Measurements from ENCODE around the gene PCSK9.

The PCSK9 gene

DNA sequence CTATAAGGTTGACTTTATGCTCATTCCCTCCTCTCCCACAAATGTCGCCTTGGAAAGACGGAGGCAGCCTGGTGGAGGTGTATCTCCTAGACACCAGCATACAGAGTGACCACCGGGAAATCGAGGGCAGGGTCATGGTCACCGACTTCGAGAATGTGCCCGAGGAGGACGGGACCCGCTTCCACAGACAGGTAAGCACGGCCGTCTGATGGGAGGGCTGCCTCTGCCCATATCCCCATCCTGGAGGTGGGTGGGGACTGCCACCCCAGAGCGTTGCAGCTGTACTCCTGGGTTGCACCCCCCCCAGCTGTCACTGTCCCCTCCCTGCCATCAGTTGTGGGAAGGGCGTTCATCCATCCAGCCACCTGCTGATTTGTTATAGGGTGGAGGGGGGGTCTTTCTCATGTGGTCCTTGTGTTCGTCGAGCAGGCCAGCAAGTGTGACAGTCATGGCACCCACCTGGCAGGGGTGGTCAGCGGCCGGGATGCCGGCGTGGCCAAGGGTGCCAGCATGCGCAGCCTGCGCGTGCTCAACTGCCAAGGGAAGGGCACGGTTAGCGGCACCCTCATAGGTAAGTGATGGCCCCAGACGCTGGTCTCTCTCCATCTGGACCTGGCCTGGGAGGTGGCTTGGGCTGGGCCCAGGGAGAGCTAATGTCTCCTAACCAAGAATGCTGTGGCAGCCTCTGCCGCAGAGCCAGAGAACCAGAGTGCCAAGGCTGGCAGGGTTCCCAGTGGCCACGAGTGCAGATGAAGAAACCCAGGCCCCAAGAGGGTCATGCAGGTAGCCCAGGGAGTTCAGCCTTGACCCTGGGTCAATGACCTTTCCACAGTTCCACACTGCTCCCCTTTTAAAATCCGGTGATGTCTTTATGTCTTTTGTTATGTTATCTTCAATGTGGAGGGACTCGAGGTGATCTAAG is 13.1 kb downstream of the PCSK9 start:
- DNase-seq (ENCODE audit: low read depth) = no peak
- TF ChIP-seq, protein P1, sequence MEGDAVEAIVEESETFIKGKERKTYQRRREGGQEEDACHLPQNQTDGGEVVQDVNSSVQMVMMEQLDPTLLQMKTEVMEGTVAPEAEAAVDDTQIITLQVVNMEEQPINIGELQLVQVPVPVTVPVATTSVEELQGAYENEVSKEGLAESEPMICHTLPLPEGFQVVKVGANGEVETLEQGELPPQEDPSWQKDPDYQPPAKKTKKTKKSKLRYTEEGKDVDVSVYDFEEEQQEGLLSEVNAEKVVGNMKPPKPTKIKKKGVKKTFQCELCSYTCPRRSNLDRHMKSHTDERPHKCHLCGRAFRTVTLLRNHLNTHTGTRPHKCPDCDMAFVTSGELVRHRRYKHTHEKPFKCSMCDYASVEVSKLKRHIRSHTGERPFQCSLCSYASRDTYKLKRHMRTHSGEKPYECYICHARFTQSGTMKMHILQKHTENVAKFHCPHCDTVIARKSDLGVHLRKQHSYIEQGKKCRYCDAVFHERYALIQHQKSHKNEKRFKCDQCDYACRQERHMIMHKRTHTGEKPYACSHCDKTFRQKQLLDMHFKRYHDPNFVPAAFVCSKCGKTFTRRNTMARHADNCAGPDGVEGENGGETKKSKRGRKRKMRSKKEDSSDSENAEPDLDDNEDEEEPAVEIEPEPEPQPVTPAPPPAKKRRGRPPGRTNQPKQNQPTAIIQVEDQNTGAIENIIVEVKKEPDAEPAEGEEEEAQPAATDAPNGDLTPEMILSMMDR (IDR thresholded peaks at IDR 0.05; ENCODE audit: control insufficient read depth, insufficient read depth, low read depth, low read length, missing control alignments) = no peak

DNA sequence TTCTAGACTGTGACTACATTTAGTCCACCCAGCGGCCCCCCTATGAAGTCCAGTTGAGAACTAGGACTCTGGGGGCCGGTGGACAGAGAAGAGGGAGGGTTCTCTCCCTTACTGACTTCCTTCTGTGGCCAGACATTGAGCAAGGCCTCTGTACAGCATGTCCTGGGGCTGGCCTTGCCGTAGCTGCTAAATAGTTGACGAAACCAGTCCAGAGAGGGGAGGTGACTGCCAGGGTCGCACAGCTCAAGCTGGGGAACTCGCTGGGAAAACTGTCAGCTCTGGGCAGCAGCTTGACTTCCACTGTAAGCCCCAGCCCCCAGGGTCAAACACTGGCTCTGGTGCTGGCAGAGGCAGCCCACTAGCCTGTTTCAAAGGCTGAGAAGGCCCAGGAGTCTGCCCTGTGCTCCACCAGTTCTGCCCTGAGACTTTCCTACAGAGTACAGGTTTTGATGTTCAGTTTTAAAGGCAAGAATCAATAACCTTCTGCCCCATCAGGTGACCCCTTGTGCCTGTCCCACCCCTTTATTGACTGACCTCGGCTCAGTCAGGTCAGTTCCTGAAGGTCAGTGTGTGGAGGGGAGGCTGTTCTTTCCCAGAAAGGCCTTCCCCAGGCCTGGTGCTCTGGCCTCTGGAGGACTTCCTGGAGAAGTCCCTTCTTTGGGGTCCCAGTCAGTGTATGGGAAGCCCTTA is 14.1 kb downstream of the PCSK9 start:
- TF ChIP-seq, protein P1 (IDR thresholded peaks at IDR 0.05; ENCODE audit: control insufficient read depth, insufficient read depth, low read depth, low read length, missing control alignments) = no peak
- H3K4me3 ChIP-seq (ENCODE audit: control insufficient read depth, low read depth, low read length) = no peak overlapping the region
- DNase-seq (ENCODE audit: low read depth) = no peak

More for the DNA sequence above, 13.1 kb downstream of the PCSK9 start:
- no peak overlapping the region for H3K4me3 ChIP-seq (ENCODE audit: control insufficient read depth, low read depth, low read length)

DNA sequence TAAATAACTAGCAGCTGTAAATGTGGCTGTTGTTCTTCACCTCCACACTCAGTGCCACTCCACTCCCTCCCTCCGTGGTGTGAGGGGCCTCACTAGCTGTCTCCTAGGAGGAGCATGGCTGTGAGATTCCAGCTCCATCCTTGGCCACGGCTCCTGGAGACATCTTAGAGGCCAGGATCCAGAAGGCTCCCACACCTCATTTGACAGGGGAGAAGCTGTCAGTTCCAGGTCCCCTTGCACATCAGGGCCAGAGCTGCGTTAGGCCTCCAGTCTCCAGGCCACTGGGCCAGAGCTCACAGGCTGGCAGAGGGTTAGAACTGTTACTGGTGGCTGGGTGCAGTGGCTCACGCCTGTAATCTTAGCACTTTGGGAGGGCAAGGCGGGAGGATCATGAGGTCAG is 15.0 kb downstream of the PCSK9 start:
- TF ChIP-seq, protein P1 (IDR thresholded peaks at IDR 0.05; ENCODE audit: control insufficient read depth, insufficient read depth, low read depth, low read length, missing control alignments) = no peak
- H3K4me3 ChIP-seq (ENCODE audit: control insufficient read depth, low read depth, low read length) = no peak overlapping the region
- no peak for DNase-seq (ENCODE audit: low read depth)

DNA sequence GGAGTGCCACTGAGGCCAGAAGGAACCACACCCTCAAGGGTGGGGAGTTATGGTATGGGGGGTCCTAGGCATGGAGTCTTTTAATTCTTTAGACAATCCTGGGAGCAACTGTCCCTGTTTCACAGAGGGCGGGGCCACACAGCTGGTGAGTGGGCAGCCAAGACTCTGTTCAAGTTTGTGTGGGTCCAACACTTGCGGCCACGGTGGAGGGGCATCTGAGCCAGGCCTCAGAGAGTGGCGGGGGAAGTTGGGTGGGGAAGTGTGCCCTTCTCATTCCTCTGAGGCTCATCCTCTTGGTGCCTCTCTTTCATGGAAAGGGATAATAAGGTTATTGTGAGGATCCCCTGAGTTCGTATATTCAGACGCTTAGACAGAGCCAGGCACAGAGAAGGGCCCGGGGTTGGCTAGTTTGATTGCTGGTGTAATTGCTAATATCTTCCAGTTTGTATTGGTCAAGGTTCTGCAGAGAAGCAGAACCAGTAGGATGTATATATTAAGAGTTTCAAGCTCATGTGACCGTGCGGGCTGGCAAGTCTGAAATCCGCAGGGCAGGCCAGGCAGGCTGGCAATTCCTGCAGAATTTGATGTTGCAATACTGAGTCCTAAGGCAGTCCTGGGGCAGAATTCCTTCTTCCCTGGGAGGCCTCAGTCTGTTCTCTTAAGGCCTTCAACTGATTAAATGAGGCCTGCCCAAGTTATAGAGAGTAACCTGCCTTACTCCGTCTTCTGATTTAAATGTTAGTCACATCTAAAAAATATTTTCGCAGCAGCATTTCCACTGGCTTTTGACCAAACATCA is 15.9 kb downstream of the PCSK9 start:
- TF ChIP-seq, protein P1 (IDR thresholded peaks at IDR 0.05; ENCODE audit: control insufficient read depth, insufficient read depth, low read depth, low read length, missing control alignments) = no peak
- DNase-seq (ENCODE audit: low read depth) = no peak
- H3K4me3 ChIP-seq (ENCODE audit: control insufficient read depth, low read depth, low read length) = no peak overlapping the region

DNA sequence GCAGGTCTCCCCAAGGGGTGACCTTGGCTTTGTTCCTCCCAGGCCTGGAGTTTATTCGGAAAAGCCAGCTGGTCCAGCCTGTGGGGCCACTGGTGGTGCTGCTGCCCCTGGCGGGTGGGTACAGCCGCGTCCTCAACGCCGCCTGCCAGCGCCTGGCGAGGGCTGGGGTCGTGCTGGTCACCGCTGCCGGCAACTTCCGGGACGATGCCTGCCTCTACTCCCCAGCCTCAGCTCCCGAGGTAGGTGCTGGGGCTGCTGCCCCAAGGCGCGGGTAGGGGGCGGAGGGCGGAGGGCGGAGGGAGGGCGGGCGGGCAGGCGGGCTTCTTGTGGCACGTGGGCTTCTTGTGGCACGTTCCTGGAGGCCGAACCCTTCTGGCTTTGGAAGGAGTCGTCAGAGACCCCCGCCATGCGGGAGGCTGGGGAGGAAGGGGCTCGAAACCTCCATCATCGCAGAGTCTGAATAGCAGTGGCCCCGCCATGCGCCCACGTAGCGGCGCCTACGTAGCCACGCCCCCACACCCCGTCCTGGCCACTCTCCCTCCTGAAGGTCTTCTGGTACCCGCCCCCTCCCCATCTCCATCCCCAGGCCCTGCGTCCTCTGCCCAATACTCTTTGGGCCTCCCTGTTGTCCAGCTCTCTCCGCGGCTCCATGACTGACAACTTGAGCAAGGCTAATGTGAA is 16.7 kb downstream of the PCSK9 start:
- no peak overlapping the region for H3K4me3 ChIP-seq (ENCODE audit: control insufficient read depth, low read depth, low read length)
- DNase-seq (ENCODE audit: low read depth) = no peak
- TF ChIP-seq, protein P1 (IDR thresholded peaks at IDR 0.05; ENCODE audit: control insufficient read depth, insufficient read depth, low read depth, low read length, missing control alignments) = no peak

DNA sequence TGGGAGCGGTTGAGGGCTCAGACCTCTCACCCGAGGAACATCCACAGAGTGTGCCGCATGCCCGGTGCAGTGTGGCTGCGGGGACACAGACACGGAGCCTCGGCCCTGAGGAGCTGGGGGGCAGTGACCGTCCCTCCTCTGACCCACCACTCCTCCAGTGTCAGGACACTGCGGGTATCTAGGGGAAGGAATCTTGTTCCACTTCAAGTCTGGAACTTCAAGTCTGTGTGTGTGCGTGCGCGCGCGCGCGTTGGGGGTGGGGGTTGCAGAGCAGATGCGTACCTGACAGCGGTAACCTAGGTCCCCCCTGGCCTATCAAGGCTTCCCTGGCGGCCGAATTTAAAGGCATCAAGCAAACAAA is 17.3 kb downstream of the PCSK9 start:
- TF ChIP-seq, protein P1 (IDR thresholded peaks at IDR 0.05; ENCODE audit: control insufficient read depth, insufficient read depth, low read depth, low read length, missing control alignments) = no peak
- DNase-seq (ENCODE audit: low read depth) = no peak

More for the DNA sequence above, 17.3 kb downstream of the PCSK9 start:
- H3K4me3 ChIP-seq (ENCODE audit: control insufficient read depth, low read depth, low read length) = no peak overlapping the region
